ENCODE results near the gene MYH10.

Gene MYH10

GRCh38 chr17:8487130-8487645 lies 143.3 kb downstream of the MYH10 start:
- peak in 3 of 42 donors; percentile 10 to 19 (median 18) for DNase-seq
- intact Hi-C loops (cut with DNase I), result no loop called here

GRCh38 chr17:8485491-8485890 lies 145.0 kb downstream of the MYH10 start:
- intact Hi-C loops (cut with DNase I), result no loop called here
- DNase-seq, result no peak

GRCh38 chr17:8484465-8484864 lies 146.1 kb downstream of the MYH10 start:
- intact Hi-C loops (cut with DNase I), result no loop called here
- no peak for DNase-seq

- peak in 5 of 42 donors; percentile 21 to 78 (median 38) for DNase-seq
- intact Hi-C loops (cut with DNase I), result no loop called here
Observed at GRCh38 chr17:8482546-8482945, 148.0 kb downstream of the MYH10 start.

- peak in 2 of 42 donors; percentile 16 to 33 for DNase-seq
- intact Hi-C loops (cut with DNase I), result no loop called here
Observed at GRCh38 chr17:8481703-8482102, 148.8 kb downstream of the MYH10 start.

- intact Hi-C loops (cut with DNase I), result no loop called here
- peak in 35 of 42 donors; percentile 33 to 89 (median 63) for DNase-seq
Observed at GRCh38 chr17:8481089-8481488, 149.4 kb downstream of the MYH10 start.

GRCh38 chr17:8480011-8480976 lies 150.2 kb downstream of the MYH10 start:
- DNase-seq, result peak in 7 of 42 donors; percentile 3 to 65 (median 34)
- intact Hi-C loops (cut with DNase I), result no loop called here

- peak; percentile 52 to 94 (median 83) for DNase-seq
- intact Hi-C loops (cut with DNase I), result loop anchor here (5.0 kb wide), 1 partner anchor 42 kb away; the partner anchor contains the start of gene NDEL1
Observed at GRCh38 chr17:8479431-8479947, 151.0 kb downstream of the MYH10 start.

- DNase-seq, result peak in 4 of 42 donors; percentile 14 to 27 (median 20)
- intact Hi-C loops (cut with DNase I), result loop anchor here (5.0 kb wide), 1 partner anchor 41 kb away; the partner anchor contains the start of gene NDEL1
Observed at GRCh38 chr17:8477715-8478441, 152.6 kb downstream of the MYH10 start.

GRCh38 chr17:8477171-8477570 lies 153.4 kb downstream of the MYH10 start:
- peak in 1 of 42 donors; percentile 9 for DNase-seq
- intact Hi-C loops (cut with DNase I), result loop anchor here (5.0 kb wide), 1 partner anchor 40 kb away; the partner anchor contains the start of gene NDEL1

- intact Hi-C loops (cut with DNase I), result loop anchor here (5.0 kb wide), 1 partner anchor 39 kb away; the partner anchor contains the start of gene NDEL1
- DNase-seq, result peak in 3 of 42 donors; percentile 13 to 34 (median 23)
Observed at GRCh38 chr17:8476741-8477140, 153.8 kb downstream of the MYH10 start.

GRCh38 chr17:8475781-8476180 lies 154.7 kb downstream of the MYH10 start:
- intact Hi-C loops (cut with DNase I), result loop anchor here (5.0 kb wide), 1 partner anchor 38 kb away; the partner anchor contains the start of gene NDEL1
- DNase-seq, result peak in 3 of 42 donors; percentile 21 to 42 (median 28)

- intact Hi-C loops (cut with DNase I), result loop anchor here (5.0 kb wide), 1 partner anchor 38 kb away; the partner anchor contains the start of gene NDEL1
- peak in 1 of 42 donors; percentile 32 for DNase-seq
Observed at GRCh38 chr17:8475227-8475626, 155.3 kb downstream of the MYH10 start.

GRCh38 chr17:8474826-8475225 lies 155.7 kb downstream of the MYH10 start:
- intact Hi-C loops (cut with DNase I), result loop anchor here (5.0 kb wide), 1 partner anchor 38 kb away; the partner anchor contains the start of gene NDEL1
- DNase-seq, result peak in 2 of 42 donors; percentile 24 to 36

- intact Hi-C loops (cut with DNase I), result no loop called here
- DNase-seq, result peak in 3 of 42 donors; percentile 29 to 60 (median 48)
Observed at GRCh38 chr17:8473451-8474192, 156.9 kb downstream of the MYH10 start.

GRCh38 chr17:8472663-8473062 lies 157.9 kb downstream of the MYH10 start:
- intact Hi-C loops (cut with DNase I), result no loop called here
- DNase-seq, result peak in 1 of 42 donors; percentile 24

- intact Hi-C loops (cut with DNase I), result no loop called here
- peak; percentile 40 to 87 (median 72) for DNase-seq
Observed at GRCh38 chr17:8470447-8471047, 160.0 kb downstream of the MYH10 start.

Measured in head of caudate nucleus (tissue), 42 donors.